Activated naive CD4-positive, alpha-beta T cell treated with anti-CD3 and anti-CD28 coated beads, Interleukin-2, amount 50 U/mL, for 72 hours (primary cell): Measurements from ENCODE around the gene SBK2. TPM values are rescaled to one million over a fixed set of nuclear protein-coding genes. Genes with fewer than 3 reads are reported as not detected.

ENCODE experiments used
- total RNA-seq, 2 donors: library from RNA; stranded (reverse); gene quantifications; one replicate each; pipeline ENCODE4 v1.2.3, GENCODE V29; 2022

SBK2 gene
- total RNA-seq, 2 donors from 2014 or later = not detected

Other genes starting within 250 kb of the SBK2 start
- not detected for gene TMEM150B, start 211.8 kb downstream of the SBK2 start, total RNA-seq
- gene KMT5C, start 197.3 kb downstream of the SBK2 start, total RNA-seq = 10 to 100 TPM; 30.7 to 56.2 TPM
- gene COX6B2, start 182.4 kb downstream of the SBK2 start, total RNA-seq = under 1 TPM; 0.39 to 0.95 TPM
- gene GARIN5B, start 173.9 kb downstream of the SBK2 start, total RNA-seq = not detected
- under 1 TPM in 1 of 2 donors, not detected in 1; 0.32 TPM for gene IL11, start 166.7 kb downstream of the SBK2 start, total RNA-seq
- not detected for gene TMEM190, start 160.3 kb downstream of the SBK2 start, total RNA-seq
- 1 to 10 TPM; 4.5 to 7.8 TPM for gene TMEM238, start 152.8 kb downstream of the SBK2 start, total RNA-seq
- 1,000 to 10,000 TPM; 2,540 to 2,693 TPM for gene RPL28, start 151.2 kb downstream of the SBK2 start, total RNA-seq
- 100 to 1,000 TPM; 192 to 343 TPM for gene UBE2S, start 129.3 kb downstream of the SBK2 start, total RNA-seq
- not detected for gene SHISA7, start 93.8 kb downstream of the SBK2 start, total RNA-seq
- 10 to 100 TPM; 22.1 to 41.5 TPM for gene ISOC2, start 75.5 kb downstream of the SBK2 start, total RNA-seq
- not detected for gene C19orf85, start 72.4 kb downstream of the SBK2 start, total RNA-seq
- gene ZNF628, start 60.5 kb downstream of the SBK2 start, total RNA-seq = 10 to 100 TPM in 1 of 2 donors, 1 to 10 TPM in 1; 7.4 to 14.2 TPM
- 10 to 100 TPM in 1 of 2 donors, 1 to 10 TPM in 1; 5.1 to 18.2 TPM for gene NAT14, start 51.9 kb downstream of the SBK2 start, total RNA-seq
- gene SSC5D, start 48.7 kb downstream of the SBK2 start, total RNA-seq = under 1 TPM; 0.39 to 0.53 TPM
- gene SBK3, start 8.4 kb upstream of the SBK2 start, total RNA-seq = not detected
- gene ZNF579, start 43.7 kb upstream of the SBK2 start, total RNA-seq = 10 to 100 TPM in 1 of 2 donors, 1 to 10 TPM in 1; 8.7 to 10.1 TPM
- gene FIZ1, start 62.4 kb upstream of the SBK2 start, total RNA-seq = 10 to 100 TPM; 10.2 to 12.3 TPM
- 10 to 100 TPM; 21.4 to 29.7 TPM for gene ZNF524, start 63.2 kb upstream of the SBK2 start, total RNA-seq
- 10 to 100 TPM; 13.7 to 15.5 TPM for gene ZNF865, start 68.5 kb upstream of the SBK2 start, total RNA-seq
- gene ZNF784, start 87.4 kb upstream of the SBK2 start, total RNA-seq = 1 to 10 TPM; 3.6 to 3.9 TPM
- 10 to 100 TPM; 18.2 to 33.9 TPM for gene ZNF580, start 103.9 kb upstream of the SBK2 start, total RNA-seq
- gene ZNF581, start 106.5 kb upstream of the SBK2 start, total RNA-seq = 10 to 100 TPM; 39.9 to 40.0 TPM
- 10 to 100 TPM in 1 of 2 donors, 1 to 10 TPM in 1; 2.9 to 13.6 TPM for gene CCDC106, start 111.1 kb upstream of the SBK2 start, total RNA-seq
- gene U2AF2, start 117.9 kb upstream of the SBK2 start, total RNA-seq = 100 to 1,000 TPM; 270 to 312 TPM
- 10 to 100 TPM; 23.1 to 46.4 TPM for gene EPN1, start 138.1 kb upstream of the SBK2 start, total RNA-seq
- under 1 TPM in 1 of 2 donors, not detected in 1; 0.09 TPM for gene NLRP9, start 201.3 kb upstream of the SBK2 start, total RNA-seq
- not detected for gene RFPL4A, start 222.0 kb upstream of the SBK2 start, total RNA-seq
- gene RFPL4AL1, start 232.0 kb upstream of the SBK2 start, total RNA-seq = not detected